NK-92 treated with Interleukin-12 subunit alpha and Interleukin-12 subunit beta, amount 100 ng/mL, for 24 hours (cell line): ENCODE measurements around the gene B9D1.

Experiments
- DNase-seq: peaks from one replicate; lab custom pipeline; 2025; lab: John Stamatoyannopoulos, UW

Gene B9D1

DNA sequence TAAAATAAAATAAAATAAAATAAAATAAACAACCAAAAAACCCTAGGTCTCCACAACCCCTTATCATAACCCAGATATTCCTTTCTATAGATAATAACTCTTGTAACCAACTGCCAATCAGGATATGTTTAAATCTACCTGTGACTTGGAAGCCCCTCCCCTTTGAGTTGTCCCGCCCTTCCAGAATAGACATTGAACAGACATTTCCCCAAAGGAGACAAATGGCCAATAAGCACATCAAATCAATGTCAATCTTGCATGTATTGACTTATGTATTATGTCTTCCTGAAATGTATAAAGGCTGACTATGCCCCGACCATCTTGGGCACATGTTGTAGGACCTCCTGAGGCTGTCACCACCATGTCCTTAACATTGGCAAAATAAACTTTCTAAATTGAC, 14.3 kb upstream of the B9D1 start:
- DNase-seq = no peak

- no peak for DNase-seq
Observed at GRCh38 chr17:19375732-19376131, 13.2 kb upstream of the B9D1 start.

GRCh38 chr17:19374136-19374535, 11.6 kb upstream of the B9D1 start:
- DNase-seq = no peak

- no peak for DNase-seq
Observed at GRCh38 chr17:19372866-19373504, 10.5 kb upstream of the B9D1 start.

- no peak for DNase-seq
Observed at GRCh38 chr17:19372439-19372838, 9.9 kb upstream of the B9D1 start.

GRCh38 chr17:19372011-19372370, 9.5 kb upstream of the B9D1 start:
- DNase-seq = no peak

DNA sequence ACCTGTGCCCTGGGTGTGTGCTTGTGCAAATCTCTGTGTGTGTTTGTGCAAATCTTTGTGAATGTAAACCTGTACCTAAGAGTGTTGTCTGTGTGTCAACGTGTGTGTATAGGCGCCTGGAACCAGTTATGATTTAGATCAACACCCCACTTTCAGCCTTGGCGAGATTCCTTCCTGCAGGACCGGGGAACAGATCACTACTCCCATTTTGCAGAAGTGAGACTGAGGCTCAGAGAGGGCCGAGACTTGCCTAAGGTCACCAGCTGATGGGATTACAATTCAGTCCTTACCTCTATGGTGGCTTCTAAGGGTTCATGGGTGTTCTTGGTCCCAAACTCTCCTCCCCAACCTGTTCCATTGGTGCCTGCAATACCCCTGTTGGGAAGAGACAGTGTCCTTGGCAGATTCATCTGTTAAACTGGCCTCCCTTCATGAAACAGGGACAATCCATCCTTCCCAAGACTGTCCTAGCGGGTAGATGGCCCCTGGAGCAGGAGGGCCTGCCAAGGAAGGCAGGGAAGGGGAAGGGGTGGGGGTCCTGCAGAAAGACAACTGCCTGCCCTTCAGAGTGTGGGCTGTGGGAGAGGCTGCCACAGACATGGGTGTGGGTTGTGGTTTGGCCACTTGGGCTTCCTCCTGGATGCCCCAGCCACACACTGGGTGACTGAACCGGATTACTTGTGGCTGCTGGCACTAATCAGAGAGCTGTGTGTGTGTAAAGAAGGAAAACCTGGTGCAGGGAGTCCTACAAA, 8.9 kb upstream of the B9D1 start:
- no peak for DNase-seq

DNA sequence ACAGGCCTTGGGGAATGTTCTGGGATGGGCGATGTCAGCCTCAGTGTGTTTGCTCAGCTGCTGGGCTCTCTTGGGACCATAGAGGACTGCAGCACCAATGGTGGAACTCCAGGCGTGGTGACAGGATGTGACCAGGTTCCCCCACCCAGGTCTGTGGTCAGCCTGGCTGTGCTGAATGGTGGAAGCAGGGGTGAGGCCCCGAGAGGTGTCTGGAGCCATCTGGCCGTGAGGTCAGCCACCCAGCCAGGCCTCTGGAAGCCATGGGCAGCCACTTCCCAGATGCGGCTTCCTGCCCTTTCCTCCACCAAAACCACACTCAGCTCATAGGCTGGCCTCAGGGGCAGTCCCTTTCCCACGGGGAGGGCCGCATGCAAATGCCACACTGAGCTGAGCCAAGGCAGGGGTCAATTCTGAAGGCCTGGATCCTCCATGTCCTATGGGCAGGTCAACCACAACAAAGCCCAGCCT, 8.0 kb upstream of the B9D1 start:
- no peak for DNase-seq

DNA sequence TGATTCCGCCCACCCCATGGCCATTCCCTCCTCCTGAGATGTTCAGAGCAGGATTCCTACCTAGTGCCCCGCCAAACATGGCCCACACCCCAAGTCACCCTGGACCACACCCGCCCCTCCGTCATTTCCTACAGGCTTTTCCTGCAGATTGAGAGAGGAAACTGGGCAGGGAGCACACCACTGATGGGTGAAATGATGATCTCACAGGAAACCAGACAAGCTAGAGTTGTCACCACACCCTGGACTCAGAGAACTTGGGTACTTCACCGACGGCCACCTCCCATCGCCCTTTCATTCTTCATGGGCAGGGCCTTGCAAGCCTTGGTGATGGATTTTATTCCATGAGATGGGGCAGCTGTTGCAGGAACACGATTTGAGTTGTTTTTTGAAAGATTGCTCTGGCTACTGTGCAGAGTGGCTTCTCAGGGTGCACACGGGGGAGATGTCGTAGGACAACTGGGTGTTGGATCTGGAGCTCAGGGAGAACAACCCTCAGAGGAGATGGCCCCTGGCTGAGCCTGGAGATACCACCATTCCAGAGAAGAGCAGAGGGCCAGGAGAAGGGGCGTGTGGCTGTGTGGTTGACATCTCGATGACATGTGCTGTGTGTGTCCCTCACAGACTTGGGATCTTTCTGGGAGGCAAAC, 7.4 kb upstream of the B9D1 start:
- no peak for DNase-seq

GRCh38 chr17:19369107-19369778, 6.7 kb upstream of the B9D1 start:
- DNase-seq = no peak

DNA sequence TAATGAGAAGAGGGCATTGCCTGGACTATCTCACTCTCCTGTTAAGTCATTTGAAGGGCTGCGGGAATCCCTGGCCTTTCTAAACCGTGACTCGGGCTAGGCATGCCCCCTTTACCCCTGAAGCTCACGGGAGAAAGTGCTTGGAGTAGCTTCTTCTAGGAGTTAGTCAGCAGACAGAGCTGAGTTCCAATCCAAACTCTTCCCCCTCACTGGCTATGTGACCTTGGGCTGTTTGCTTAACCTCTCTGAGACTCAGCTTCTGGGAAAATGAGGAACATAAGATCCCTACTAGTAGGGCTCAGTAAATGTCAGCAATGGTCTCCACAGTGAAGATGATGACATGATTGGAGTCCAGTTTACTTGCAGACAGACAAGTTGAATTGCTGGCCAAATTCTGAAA, 5.7 kb upstream of the B9D1 start:
- no peak for DNase-seq

- no peak for DNase-seq
Observed at GRCh38 chr17:19366637-19366972, 4.1 kb upstream of the B9D1 start.

- DNase-seq = no peak
Observed at GRCh38 chr17:19365833-19366636, 3.5 kb upstream of the B9D1 start.

- no peak for DNase-seq
Observed at GRCh38 chr17:19365499-19365817, 2.9 kb upstream of the B9D1 start.

DNA sequence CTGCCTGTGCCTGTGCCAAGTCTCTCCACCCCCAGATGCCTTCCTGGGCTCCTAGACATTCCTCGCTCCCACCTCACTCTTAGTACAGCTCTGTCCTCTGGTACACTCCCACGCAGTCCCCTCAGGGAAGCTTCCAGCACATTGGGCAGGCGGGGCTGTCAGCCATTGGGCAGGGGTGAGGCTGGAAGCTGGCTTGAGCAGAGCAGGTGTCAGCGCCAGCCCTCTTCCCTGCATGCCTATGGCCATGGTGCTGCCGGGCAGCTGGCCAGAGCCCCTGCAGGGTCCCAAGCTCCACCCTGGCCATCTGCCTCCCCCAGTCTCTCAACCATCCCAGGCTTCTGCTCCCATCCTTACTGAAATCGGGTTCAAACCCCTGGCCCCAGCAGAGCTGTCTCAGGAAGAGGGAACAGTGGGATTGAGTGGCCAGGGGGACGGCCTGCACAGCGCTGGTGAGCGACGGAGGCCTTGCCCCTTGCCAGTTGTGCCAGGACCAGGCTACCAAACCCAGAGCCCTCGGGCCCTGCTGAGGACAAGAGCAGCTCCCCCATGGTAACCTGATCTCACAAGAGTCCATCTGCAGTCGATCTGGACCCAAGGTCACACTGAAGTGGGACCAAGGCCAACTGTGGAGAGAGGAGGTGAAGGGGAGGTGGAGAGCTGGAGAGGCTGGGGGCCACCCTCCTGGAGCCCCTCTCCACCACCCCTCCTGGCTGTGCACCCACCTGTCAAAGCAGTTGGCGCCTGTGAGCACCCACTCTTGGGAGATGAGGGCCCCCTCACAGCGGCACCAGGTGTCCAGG, 2.4 kb upstream of the B9D1 start:
- DNase-seq = no peak

DNA sequence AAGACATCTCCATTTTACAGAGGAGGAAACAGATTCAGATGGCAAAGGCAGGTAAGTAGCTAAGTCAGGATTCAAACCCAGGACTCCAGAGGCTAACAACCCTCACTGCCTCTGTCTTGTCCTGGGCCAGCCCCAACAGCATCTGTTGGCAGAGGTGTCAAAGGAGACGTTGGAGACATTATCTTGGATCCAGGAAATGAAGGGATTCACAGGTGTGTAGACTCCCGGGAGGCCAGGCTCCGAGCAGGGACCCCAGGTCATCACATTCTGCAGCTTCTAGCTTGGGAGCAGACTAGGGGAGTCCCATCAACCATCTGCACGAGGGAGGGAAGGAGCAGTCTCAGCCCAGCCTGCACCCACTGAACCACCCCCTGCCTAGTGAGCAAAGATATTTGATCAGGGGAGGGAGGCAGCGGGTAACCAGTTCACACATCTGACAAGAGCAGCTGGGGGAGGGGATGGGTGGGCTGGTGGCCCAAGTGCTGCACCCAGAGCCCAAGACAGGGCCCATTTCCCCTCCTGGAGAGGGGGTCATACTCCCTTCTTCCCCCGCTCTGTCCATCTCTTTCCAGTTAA, 1.0 kb upstream of the B9D1 start:
- DNase-seq = no peak

DNA sequence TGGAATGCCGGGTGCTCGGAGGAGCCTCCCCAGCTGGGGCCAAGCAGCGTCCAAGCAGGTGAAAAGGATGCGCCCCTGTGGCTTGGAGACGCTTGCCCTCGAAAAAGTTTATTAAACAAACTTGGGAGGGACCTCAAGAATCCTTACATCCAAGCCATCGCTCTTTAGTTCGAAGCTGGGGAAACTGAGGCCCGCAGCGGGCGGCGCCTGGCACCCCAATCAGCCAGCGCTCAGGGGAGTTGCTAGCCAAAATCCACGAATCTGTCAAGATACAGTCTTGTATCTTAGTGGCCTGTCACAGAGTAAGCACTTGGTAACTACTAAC, 553 bp upstream of the B9D1 start:
- no peak for DNase-seq

DNA sequence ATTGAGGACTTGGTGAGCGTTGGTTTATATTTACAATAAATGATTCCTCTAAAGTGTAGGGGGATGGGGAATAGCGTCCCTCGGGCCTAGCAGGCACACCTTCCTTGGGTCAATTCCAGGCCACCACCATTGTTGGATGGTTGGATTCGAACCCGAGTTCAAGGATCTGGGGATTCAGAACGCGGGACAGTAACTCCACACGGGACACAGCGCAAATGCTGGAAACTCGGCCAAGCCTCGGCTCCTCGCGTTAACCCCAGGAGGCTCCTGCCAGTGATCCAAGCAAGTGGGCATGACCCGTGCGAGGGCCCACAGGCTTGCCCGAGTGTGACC, 613 bp downstream of the B9D1 start:
- no peak for DNase-seq

GRCh38 chr17:19361326-19361725, 1.2 kb downstream of the B9D1 start:
- no peak for DNase-seq

DNA sequence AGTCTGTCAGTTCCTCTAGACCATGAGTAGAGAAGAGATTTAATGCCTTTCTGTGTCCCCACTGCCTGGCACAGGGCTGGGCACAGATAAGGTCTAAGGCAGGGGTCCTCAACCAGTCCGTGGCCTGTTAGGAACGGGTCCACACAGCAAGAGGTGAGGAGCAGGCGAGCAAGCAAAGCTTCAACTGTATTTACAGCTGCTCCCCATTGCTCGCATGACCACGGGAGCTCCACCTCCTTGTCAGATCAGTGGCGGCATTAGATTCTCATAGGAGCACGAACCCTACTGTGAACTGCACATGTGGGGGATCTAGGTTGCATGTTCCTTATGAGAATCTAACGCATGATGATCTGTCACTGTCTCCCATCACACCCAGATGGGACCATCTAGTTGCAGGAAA, 1.8 kb downstream of the B9D1 start:
- no peak for DNase-seq

DNA sequence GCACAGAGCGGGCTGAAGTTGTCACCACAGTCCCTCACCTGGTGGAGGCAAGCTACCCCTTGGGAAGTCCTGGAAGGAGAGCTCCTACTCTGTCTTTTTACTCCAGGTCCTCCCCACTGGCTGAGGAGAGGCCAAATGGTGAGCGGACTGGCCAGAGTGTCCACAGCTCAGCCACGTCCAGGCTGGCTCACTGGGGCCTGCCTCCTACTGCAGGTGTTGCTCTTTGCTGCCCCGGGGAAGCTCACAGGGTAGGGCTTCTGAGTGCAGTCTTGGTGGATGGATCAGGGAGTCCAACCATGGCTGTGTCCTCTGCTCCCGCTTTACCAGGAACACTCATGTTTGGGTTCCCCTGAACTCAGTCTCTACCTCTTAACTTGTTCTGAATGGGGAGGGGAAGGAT, 2.7 kb downstream of the B9D1 start:
- no peak for DNase-seq
